H9 (cell line): ENCODE data around the gene SORCS2. TPM values are rescaled to one million over a fixed set of nuclear protein-coding genes. Genes with fewer than 3 reads are reported as not detected.

Experiments
- DNase-seq: peaks from one replicate; pipeline ENCODE4 v3.0.0-alpha.2; 2017
- H2AFZ ChIP-seq: one replicate; pipeline ENCODE4 v1.6.1; 2013; ENCODE audit warnings: mild to moderate bottlenecking, low read length, control low read depth, moderate library complexity
- H2AK5ac ChIP-seq: 2 replicates; pipeline ENCODE4 v1.6.1; 2013; ENCODE audit warnings: low read length, control low read depth, mixed read lengths; ENCODE audit not compliant: insufficient read length
- H2BK120ac ChIP-seq: one replicate; pipeline ENCODE4 v1.6.1; 2013; ENCODE audit warnings: low read depth, mild to moderate bottlenecking, low read length, control low read depth, inconsistent platforms; ENCODE audit not compliant: poor library complexity, severe bottlenecking
- H2BK12ac ChIP-seq: 2 replicates; pipeline ENCODE4 v1.6.1; 2013; ENCODE audit warnings: low read length, control low read depth, mixed read lengths, low read depth; ENCODE audit not compliant: insufficient read length
- H2BK15ac ChIP-seq: 2 replicates; pipeline ENCODE4 v1.6.1; 2013; ENCODE audit warnings: low read depth, low read length, control low read depth
- H2BK20ac ChIP-seq: one replicate; pipeline ENCODE4 v1.6.1; 2013; ENCODE audit warnings: low read depth, mild to moderate bottlenecking, low read length, control low read depth, inconsistent platforms; ENCODE audit not compliant: poor library complexity, severe bottlenecking
- H2BK5ac ChIP-seq: 2 replicates; pipeline ENCODE4 v1.6.1; 2013; ENCODE audit warnings: low read length, control low read depth, mixed read lengths; ENCODE audit not compliant: insufficient read length
- H3K14ac ChIP-seq: 2 replicates; pipeline ENCODE4 v1.6.1; 2013; ENCODE audit warnings: low read length, control low read depth; ENCODE audit not compliant: insufficient read depth
- H3K18ac ChIP-seq: 2 replicates; pipeline ENCODE4 v1.6.1; 2013; ENCODE audit warnings: low read depth, mild to moderate bottlenecking, mixed read lengths, low read length, control low read depth; ENCODE audit not compliant: insufficient read length
- H3K23ac ChIP-seq: 2 replicates; pipeline ENCODE4 v1.6.1; 2013; ENCODE audit warnings: low read length, control low read depth, mixed read lengths, low read depth; ENCODE audit not compliant: insufficient read length
- H3K23me2 ChIP-seq: 2 replicates; pipeline ENCODE4 v1.6.1; 2013; ENCODE audit warnings: low read depth, mild to moderate bottlenecking, mixed read lengths, low read length, control low read depth; ENCODE audit not compliant: insufficient read length, poor library complexity, severe bottlenecking
- H3K27ac ChIP-seq: 2 replicates; pipeline ENCODE4 v1.5.1; 2013; ENCODE audit warnings: low read length, control low read depth, mixed read lengths, low read depth; ENCODE audit not compliant: insufficient read length
- H3K27me3 ChIP-seq: 2 replicates; pipeline ENCODE4 v1.6.1; 2013; ENCODE audit warnings: low read length, control low read depth, inconsistent platforms; ENCODE audit not compliant: insufficient read depth
- H3K4ac ChIP-seq: 2 replicates; pipeline ENCODE4 v1.6.1; 2013; ENCODE audit warnings: low read depth, mild to moderate bottlenecking, control low read depth, inconsistent platforms, low read length, moderate library complexity
- H3K4me1 ChIP-seq: 2 replicates; pipeline ENCODE4 v1.6.1; 2013; ENCODE audit warnings: low read length, control low read depth, inconsistent platforms; ENCODE audit not compliant: insufficient read depth
- H3K4me2 ChIP-seq: 2 replicates; pipeline ENCODE4 v1.6.1; 2013; ENCODE audit warnings: low read length, control low read depth, mixed read lengths; ENCODE audit not compliant: insufficient read length, insufficient read depth
- H3K56ac ChIP-seq: 2 replicates; pipeline ENCODE4 v1.6.1; 2013; ENCODE audit warnings: low read depth, mild to moderate bottlenecking, mixed read lengths, low read length, control low read depth; ENCODE audit not compliant: insufficient read length
- H3K79me1 ChIP-seq: 2 replicates; pipeline ENCODE4 v1.6.1; 2013; ENCODE audit warnings: low read depth, mild to moderate bottlenecking, moderate library complexity, low read length, control low read depth, inconsistent platforms; ENCODE audit not compliant: insufficient read depth, poor library complexity, severe bottlenecking
- H3K79me2 ChIP-seq: 2 replicates; pipeline ENCODE4 v1.6.1; 2013; ENCODE audit warnings: low read length, control low read depth, inconsistent platforms; ENCODE audit not compliant: insufficient read depth
- H3K9ac ChIP-seq: 2 replicates; pipeline ENCODE4 v1.6.1; 2013; ENCODE audit warnings: low read length, control low read depth, mixed read lengths; ENCODE audit not compliant: insufficient read length; ENCODE audit errors: extremely low read depth
- H3K9me3 ChIP-seq: one replicate; pipeline ENCODE4 v1.6.1; 2013; ENCODE audit warnings: low read depth, low read length, inconsistent platforms; ENCODE audit not compliant: control insufficient read depth
- H3T11ph ChIP-seq: one replicate; pipeline ENCODE4 v1.6.1; 2013; ENCODE audit warnings: mild to moderate bottlenecking, low read length, control low read depth, inconsistent platforms
- H4K20me1 ChIP-seq: one replicate; pipeline ENCODE4 v1.6.1; 2013; ENCODE audit not compliant: control insufficient read depth, insufficient read length, insufficient read depth
- H4K5ac ChIP-seq: 2 replicates; pipeline ENCODE4 v1.6.1; 2013; ENCODE audit warnings: low read depth, mild to moderate bottlenecking, mixed read lengths, low read length, control low read depth; ENCODE audit not compliant: insufficient read length
- H4K8ac ChIP-seq: replicated peaks from 2 replicates; pipeline ENCODE4 v1.6.1; 2013; ENCODE audit warnings: low read length, control low read depth, mixed read lengths, low read depth; ENCODE audit not compliant: insufficient read length
- H4K91ac ChIP-seq: 2 replicates; pipeline ENCODE4 v1.6.1; 2013; ENCODE audit warnings: low read depth, mild to moderate bottlenecking, moderate library complexity, mixed read lengths, low read length, control low read depth; ENCODE audit not compliant: insufficient read length
- H3K27ac Mint-ChIP-seq, 3 experiments: 2 replicates in 2 of 3; 3 replicates in 1 of 3; pipeline ENCODE4 v1.8.0; 2020 to 2021; ENCODE audit warnings: mixed read lengths in 3 of 3, mild to moderate bottlenecking in 1 of 3, moderate library complexity in 1 of 3
- H3K27me3 Mint-ChIP-seq: 2 replicates; pipeline ENCODE4 v1.8.0; 2021; ENCODE audit warnings: low read depth, mild to moderate bottlenecking, moderate library complexity, mixed read lengths
- H3K36me3 Mint-ChIP-seq, 3 experiments: 2 replicates in 2 of 3; 3 replicates in 1 of 3; pipeline ENCODE4 v1.8.0; 2020 to 2021; ENCODE audit warnings: low read depth in 3 of 3, mixed read lengths in 3 of 3; ENCODE audit not compliant: insufficient read depth in 1 of 3
- H3K4me1 Mint-ChIP-seq, 2 experiments: 2 replicates each; pipeline ENCODE4 v1.8.0; 2020; ENCODE audit warnings: mixed read lengths in 2 of 2
- H3K4me3 Mint-ChIP-seq, 2 experiments: 2 replicates in 1 of 2; 3 replicates in 1 of 2; pipeline ENCODE4 v1.8.0; 2020 to 2021; ENCODE audit warnings: mild to moderate bottlenecking in 2 of 2, mixed read lengths in 2 of 2, moderate library complexity in 1 of 2
- H3K9me3 Mint-ChIP-seq, 2 experiments: 2 replicates in 1 of 2; 3 replicates in 1 of 2; pipeline ENCODE4 v1.8.0; 2020; ENCODE audit warnings: mild to moderate bottlenecking in 2 of 2, mixed read lengths in 2 of 2, moderate library complexity in 1 of 2
- WGBS: extraction: QIAGEN DNeasy Blood & Tissue Kit; methylation state at CpG from one replicate; pipeline ENCODE4 v1.1.7; 2013; ENCODE audit warnings: missing lambda C conversion rate, low lambda C conversion rate, mixed read lengths; ENCODE audit not compliant: insufficient read length; ENCODE audit errors: extremely low coverage; 5-methylcytosine and 5-hydroxymethylcytosine counted together
- total RNA-seq: library from RNA; stranded (reverse); gene quantifications from 2 replicates; pipeline ENCODE4 v1.2.1, GENCODE V29; 2021
- TF ChIP-seq, protein P1 (sequence below): fragments of 200-600 bp; sonication (generic); conservative IDR thresholded peaks from 3 replicates; pipeline ENCODE4 v1.8.0; 2021; ENCODE audit warnings: antibody characterized with exemption, mild to moderate bottlenecking

SORCS2 gene
- total RNA-seq, 1 experiment from 2014 or later = 0.57 TPM

DNA sequence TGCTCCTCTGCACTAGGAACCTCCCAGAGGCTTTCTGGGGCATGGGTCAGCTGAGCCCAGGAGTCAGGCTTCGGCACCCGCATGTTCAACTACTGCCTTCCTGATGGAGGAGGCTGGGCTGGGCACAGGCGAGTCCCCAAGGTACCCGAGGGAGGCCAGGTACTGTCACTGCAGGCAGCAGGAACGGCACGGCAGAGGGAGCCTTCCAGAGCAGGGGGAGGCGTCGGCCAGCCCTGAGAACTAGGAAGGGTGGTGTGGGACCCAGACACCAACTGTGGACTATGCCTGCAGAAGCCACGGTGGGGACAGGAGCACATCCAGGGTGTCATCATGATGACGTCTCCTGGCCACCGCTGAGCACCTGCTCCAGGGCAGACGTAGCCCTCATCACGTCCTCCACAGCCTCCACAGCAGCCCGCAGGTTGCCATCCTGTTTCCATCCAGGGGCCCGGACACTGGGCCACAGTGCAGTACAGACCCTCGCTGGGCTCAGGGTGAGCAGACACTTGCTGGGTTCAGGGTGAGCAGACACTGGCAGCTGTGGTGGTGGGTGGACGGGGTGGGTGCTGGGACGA, 40.8 kb downstream of the SORCS2 start:
- no peak overlapping the region for H4K91ac ChIP-seq
- no peaks in the 10 kb centered on the region for H3K9me3 ChIP-seq
- H2BK20ac ChIP-seq = no peak overlapping the region
- H2AFZ ChIP-seq = no peak overlapping the region
- no peak overlapping the region for H3K56ac ChIP-seq
- H3K23ac ChIP-seq = no peak overlapping the region
- no peak overlapping the region for H3K27ac Mint-ChIP-seq
- no peak overlapping the region for H2BK12ac ChIP-seq
- no peaks in the 10 kb centered on the region for H3K23me2 ChIP-seq
- no peak overlapping the region for H3K4ac ChIP-seq
- no peak overlapping the region for H3K9ac ChIP-seq
- no peak overlapping the region for H4K8ac ChIP-seq
- H3K27me3 Mint-ChIP-seq = no peaks in the 10 kb centered on the region; the same call in 1 of the 2 replicates
- H2AK5ac ChIP-seq = no peak overlapping the region
- H3K79me1 ChIP-seq = no peaks in the 10 kb centered on the region
- H3K36me3 Mint-ChIP-seq = no peaks in the 10 kb centered on the region
- TF ChIP-seq, protein P1, sequence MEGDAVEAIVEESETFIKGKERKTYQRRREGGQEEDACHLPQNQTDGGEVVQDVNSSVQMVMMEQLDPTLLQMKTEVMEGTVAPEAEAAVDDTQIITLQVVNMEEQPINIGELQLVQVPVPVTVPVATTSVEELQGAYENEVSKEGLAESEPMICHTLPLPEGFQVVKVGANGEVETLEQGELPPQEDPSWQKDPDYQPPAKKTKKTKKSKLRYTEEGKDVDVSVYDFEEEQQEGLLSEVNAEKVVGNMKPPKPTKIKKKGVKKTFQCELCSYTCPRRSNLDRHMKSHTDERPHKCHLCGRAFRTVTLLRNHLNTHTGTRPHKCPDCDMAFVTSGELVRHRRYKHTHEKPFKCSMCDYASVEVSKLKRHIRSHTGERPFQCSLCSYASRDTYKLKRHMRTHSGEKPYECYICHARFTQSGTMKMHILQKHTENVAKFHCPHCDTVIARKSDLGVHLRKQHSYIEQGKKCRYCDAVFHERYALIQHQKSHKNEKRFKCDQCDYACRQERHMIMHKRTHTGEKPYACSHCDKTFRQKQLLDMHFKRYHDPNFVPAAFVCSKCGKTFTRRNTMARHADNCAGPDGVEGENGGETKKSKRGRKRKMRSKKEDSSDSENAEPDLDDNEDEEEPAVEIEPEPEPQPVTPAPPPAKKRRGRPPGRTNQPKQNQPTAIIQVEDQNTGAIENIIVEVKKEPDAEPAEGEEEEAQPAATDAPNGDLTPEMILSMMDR = no peak
- H3K4me3 Mint-ChIP-seq = no peak overlapping the region
- H3T11ph ChIP-seq = no peak overlapping the region
- no peaks in the 10 kb centered on the region for H3K4me1 ChIP-seq
- no peak for DNase-seq
- H3K18ac ChIP-seq = no peak overlapping the region
- no peaks in the 10 kb centered on the region for H3K79me2 ChIP-seq
- no peak overlapping the region for H2BK15ac ChIP-seq
- no peak overlapping the region for H3K4me2 ChIP-seq
- H2BK120ac ChIP-seq = no peak overlapping the region
- H3K14ac ChIP-seq = no peak overlapping the region
- no peaks in the 10 kb centered on the region for H3K27me3 ChIP-seq
- no peak overlapping the region for H3K27ac ChIP-seq
- no peaks in the 10 kb centered on the region for H4K20me1 ChIP-seq
- H2BK5ac ChIP-seq = no peak overlapping the region
- H4K5ac ChIP-seq = no peak overlapping the region
- no CpG with 5 or more reads among the region's 18 CpGs for WGBS
- no peaks in the 10 kb centered on the region for H3K9me3 Mint-ChIP-seq
- no peaks in the 10 kb centered on the region for H3K4me1 Mint-ChIP-seq
